BLaER1 treated with 17β-estradiol and CSF1 and Interleukin-3, amounts not matched to agents 10 nM and 100 nM (cell line): Measurements from ENCODE around the gene TSC22D2.
A peak's percentile ranks its signal among the peaks of the same experiment; 100 is the strongest.
"Not testable (repeated sequence)": the region's sequence is repeated elsewhere in the genome, so short reads cannot be mapped to it uniquely, and the experiment has no call there.

Experiments used
- H3K27ac ChIP-seq, 11 experiments: shearing (Covaris generic); formaldehyde crosslinking; 2 replicates each; pipeline ENCODE4 v1.8.1; 2022
- H3K27me3 ChIP-seq, 11 experiments: shearing (Covaris generic); formaldehyde crosslinking; 2 replicates each; pipeline ENCODE4 v1.8.1; 2022
- H3K36me3 ChIP-seq, 11 experiments: shearing (Covaris generic); formaldehyde crosslinking; 2 replicates each; pipeline ENCODE4 v1.8.1; 2022
- H3K4me1 ChIP-seq, 10 experiments: shearing (Covaris generic); formaldehyde crosslinking; 2 replicates each; pipeline ENCODE4 v1.8.1; 2022
- H3K4me2 ChIP-seq, 11 experiments: shearing (Covaris generic); formaldehyde crosslinking; 2 replicates each; pipeline ENCODE4 v1.8.1; 2022
- H3K4me3 ChIP-seq, 10 experiments: shearing (Covaris generic); formaldehyde crosslinking; 2 replicates each; pipeline ENCODE4 v1.8.1; 2022
- H3K9ac ChIP-seq, 11 experiments: shearing (Covaris generic); formaldehyde crosslinking; 2 replicates each; pipeline ENCODE4 v1.8.1; 2022
- H3K9me3 ChIP-seq, 11 experiments: shearing (Covaris generic); formaldehyde crosslinking; replicated peaks in 1 of 11; 2 replicates each; pipeline ENCODE4 v1.8.1; 2022
- H4K20me1 ChIP-seq, 11 experiments: shearing (Covaris generic); formaldehyde crosslinking; 2 replicates each; pipeline ENCODE4 v1.8.1; 2022
- Cebpa-rat ChIP-seq, 11 experiments: shearing (Covaris generic); IDR thresholded peaks; 2 replicates each; pipeline ENCODE4 v1.8.1; 2022

TSC22D2 gene

GRCh38 chr3:150472421-150472820, 64.3 kb downstream of the TSC22D2 start:
- no peaks in the 10 kb centered on the region for H3K27me3 ChIP-seq
- no peak overlapping the region for H3K9ac ChIP-seq
- H3K4me2 ChIP-seq, result no peak overlapping the region
- no peak for TF ChIP-seq Cebpa-rat (IDR thresholded peaks at IDR 0.05)
- H3K36me3 ChIP-seq, result no peaks in the 10 kb centered on the region
- peaks cover 0 to 6% (median 0%) of the 10 kb centered on the region in 10 experiments; a peak in 1 of 20 replicates for H3K4me1 ChIP-seq
- no peak overlapping the region for H3K27ac ChIP-seq
- no peak overlapping the region for H3K4me3 ChIP-seq
- peaks cover 0 to 6% (median 4%) of the 10 kb centered on the region in 11 experiments; a peak in 7 of 22 replicates for H3K9me3 ChIP-seq
- H4K20me1 ChIP-seq, result no peaks in the 10 kb centered on the region

GRCh38 chr3:150473161-150473560, 65.1 kb downstream of the TSC22D2 start:
- not testable (repeated sequence) for H3K36me3 ChIP-seq, H3K27me3 ChIP-seq, H3K9me3 ChIP-seq, H3K4me3 ChIP-seq, H3K4me1 ChIP-seq, H3K9ac ChIP-seq, H3K4me2 ChIP-seq, H4K20me1 ChIP-seq, H3K27ac ChIP-seq

- no peak for TF ChIP-seq Cebpa-rat (IDR thresholded peaks at IDR 0.05)
- Histone ChIP-seq H3K36me3 (0 out of 22 replicates have a peak, but pooled peaks cover 0 to 4% (median 0%) of the 10 kb centered on the region in 11 experiments), H4K20me1 (no peaks in the 10 kb centered on the region), H3K27me3 (no peaks in the 10 kb centered on the region), H3K27ac (no peak overlapping the region), H3K9me3 (peaks cover 21 to 32% (median 24%) of the 10 kb centered on the region in 11 experiments), H3K4me2 (no peak overlapping the region), H3K9ac (no peak overlapping the region), H3K4me3 (no peak overlapping the region), H3K4me1 (no peaks in the 10 kb centered on the region)
These were observed 71.3 kb downstream of the TSC22D2 start for GRCh38 chr3:150479370-150479769.

GRCh38 chr3:150480877-150481276, 72.8 kb downstream of the TSC22D2 start:
- no peak overlapping the region for H3K9ac ChIP-seq
- H3K27me3 ChIP-seq, result no peaks in the 10 kb centered on the region
- peaks cover 31 to 44% (median 36%) of the 10 kb centered on the region in 11 experiments for H3K9me3 ChIP-seq
- no peaks in the 10 kb centered on the region for H4K20me1 ChIP-seq
- no peaks in the 10 kb centered on the region for H3K4me1 ChIP-seq
- TF ChIP-seq Cebpa-rat (IDR thresholded peaks at IDR 0.05), result no peak
- H3K27ac ChIP-seq, result no peak overlapping the region
- 0 out of 22 replicates have a peak, but pooled peaks cover 0 to 4% (median 0%) of the 10 kb centered on the region in 11 experiments for H3K36me3 ChIP-seq
- H3K4me2 ChIP-seq, result no peak overlapping the region
- H3K4me3 ChIP-seq, result no peak overlapping the region

GRCh38 chr3:150483226-150483625, 75.1 kb downstream of the TSC22D2 start:
- Histone ChIP-seq H3K27me3 (no peaks in the 10 kb centered on the region), H3K27ac (no peak overlapping the region)
- TF ChIP-seq Cebpa-rat (IDR thresholded peaks at IDR 0.05), result no peak

GRCh38 chr3:150484410-150484809, 76.3 kb downstream of the TSC22D2 start:
- no peak overlapping the region for H3K27ac ChIP-seq
- no peaks in the 10 kb centered on the region for H3K36me3 ChIP-seq
- no peaks in the 10 kb centered on the region for H3K27me3 ChIP-seq
- no peaks in the 10 kb centered on the region for H3K4me1 ChIP-seq
- no peak for TF ChIP-seq Cebpa-rat (IDR thresholded peaks at IDR 0.05)
- no peaks in the 10 kb centered on the region for H4K20me1 ChIP-seq
- H3K4me2 ChIP-seq, result no peak overlapping the region
- H3K9me3 ChIP-seq, result peaks cover 29 to 43% (median 37%) of the 10 kb centered on the region in 11 experiments
- no peak overlapping the region for H3K4me3 ChIP-seq
- H3K9ac ChIP-seq, result no peak overlapping the region

More at GRCh38 chr3:150483226-150483625, 75.1 kb downstream of the TSC22D2 start:
- Histone ChIP-seq H3K9me3 (peaks cover 37 to 52% (median 46%) of the 10 kb centered on the region in 11 experiments), H3K4me1 (no peaks in the 10 kb centered on the region), H3K9ac (no peak overlapping the region), H4K20me1 (no peaks in the 10 kb centered on the region), H3K4me2 (no peak overlapping the region), H3K4me3 (no peak overlapping the region), H3K36me3 (0 out of 22 replicates have a peak, but pooled peaks cover 0 to 3% (median 0%) of the 10 kb centered on the region in 11 experiments)

- no peak for TF ChIP-seq Cebpa-rat (IDR thresholded peaks at IDR 0.05)
- no peak overlapping the region for H3K9ac ChIP-seq
- H3K4me1 ChIP-seq, result no peaks in the 10 kb centered on the region; a peak in 1 of 20 replicates
- no peak overlapping the region for H3K27ac ChIP-seq
- no peak overlapping the region for H3K4me3 ChIP-seq
- H3K36me3 ChIP-seq, result no peaks in the 10 kb centered on the region
- peaks cover 23 to 36% (median 32%) of the 10 kb centered on the region in 11 experiments for H3K9me3 ChIP-seq
- H3K27me3 ChIP-seq, result no peaks in the 10 kb centered on the region
- no peak overlapping the region for H3K4me2 ChIP-seq
- no peaks in the 10 kb centered on the region for H4K20me1 ChIP-seq
These were observed 80.8 kb downstream of the TSC22D2 start for GRCh38 chr3:150488867-150489266.

- Histone ChIP-seq H3K9ac (no peak overlapping the region), H3K27ac (no peak overlapping the region), H3K4me2 (no peak overlapping the region), H3K9me3 (peaks cover 10 to 21% (median 17%) of the 10 kb centered on the region in 11 experiments; a peak in 18 of 22 replicates), H3K27me3 (no peaks in the 10 kb centered on the region), H3K36me3 (no peaks in the 10 kb centered on the region), H4K20me1 (no peaks in the 10 kb centered on the region), H3K4me3 (no peak overlapping the region), H3K4me1 (peaks cover 0 to 16% (median 2%) of the 10 kb centered on the region in 10 experiments; a peak in 6 of 20 replicates)
- TF ChIP-seq Cebpa-rat (IDR thresholded peaks at IDR 0.05), result no peak
These were observed 82.3 kb downstream of the TSC22D2 start for GRCh38 chr3:150490277-150490986.

GRCh38 chr3:150494411-150494977, 86.4 kb downstream of the TSC22D2 start:
- H3K27me3 ChIP-seq, result no peaks in the 10 kb centered on the region
- peaks cover 0 to 16% (median 2%) of the 10 kb centered on the region in 10 experiments; a peak in 6 of 20 replicates for H3K4me1 ChIP-seq
- no peaks in the 10 kb centered on the region for H4K20me1 ChIP-seq
- TF ChIP-seq Cebpa-rat (IDR thresholded peaks at IDR 0.05), result no peak
- H3K9ac ChIP-seq, result no peak overlapping the region
- peak overlapping the region in 3 of 11 experiments; percentile 26 to 51 (median 32); a peak in 5 of 22 replicates for H3K4me2 ChIP-seq
- peaks cover 0 to under 1% (median 0%) of the 10 kb centered on the region in 11 experiments; a peak in 2 of 22 replicates for H3K9me3 ChIP-seq
- H3K4me3 ChIP-seq, result no peak overlapping the region
- H3K36me3 ChIP-seq, result no peaks in the 10 kb centered on the region
- H3K27ac ChIP-seq, result 0 out of 22 replicates have a peak overlapping the region, but pooled peaks of 1 of the 11 experiments have one; percentile 19
